GM18517 (cell line): ENCODE data around the gene SVEP1.
"Not testable (repeated sequence)": the region's sequence is repeated elsewhere in the genome, so short reads cannot be mapped to it uniquely, and the experiment has no call there.

Experiments
- ATAC-seq: cut with Tn5 transposase; IDR thresholded peaks from one replicate; pipeline ENCODE4 v1.9.1; 2021; ENCODE audit warnings: mild to moderate bottlenecking, moderate library complexity; ENCODE audit not compliant: unreplicated experiment

SVEP1 gene

DNA sequence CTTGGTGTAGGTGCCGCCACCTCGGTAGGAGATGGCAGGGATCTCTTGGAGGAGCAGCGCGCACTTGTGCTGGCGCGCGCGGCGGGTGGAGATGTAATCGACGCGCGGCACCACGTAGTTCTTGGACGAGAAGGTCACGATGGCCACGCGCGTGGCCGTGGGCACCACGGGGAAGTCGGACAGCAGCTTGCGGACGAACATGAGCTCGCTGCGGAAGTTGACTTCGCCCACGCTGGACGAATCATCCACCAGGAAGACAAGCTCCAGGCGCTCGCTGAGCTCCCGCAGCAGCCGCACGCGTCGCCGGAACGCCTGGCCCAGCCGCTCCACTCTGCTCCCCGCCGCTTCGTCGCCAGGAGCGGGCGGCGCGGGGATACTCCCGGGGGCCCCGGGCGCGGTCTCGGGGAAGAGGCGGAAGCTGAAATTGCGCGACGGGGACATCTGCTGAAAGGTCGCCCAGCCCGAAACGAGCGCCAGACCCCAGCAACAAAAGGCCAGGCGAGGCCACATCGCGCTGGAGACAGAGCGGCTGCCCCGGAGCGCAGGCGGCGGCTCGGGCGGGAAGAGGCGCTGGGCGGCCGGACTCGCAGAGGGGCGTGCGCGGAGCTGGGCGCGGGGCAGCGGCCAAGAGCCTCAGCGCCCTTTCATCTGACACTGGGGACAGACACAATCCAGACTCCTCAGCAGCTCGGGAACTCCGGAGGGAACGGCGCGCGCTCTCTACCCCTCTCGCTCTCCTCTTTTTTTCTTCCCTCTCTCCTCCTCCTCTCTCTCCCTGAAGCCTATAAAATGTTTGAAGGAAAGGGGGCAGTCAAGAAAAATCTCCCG, at the start of gene SVEP1:
TSS of gene SVEP1 (minus strand) at position 708 of the 828 bp plus-strand sequence. CDS start at position 510, 198 bp downstream.
- ATAC-seq = no peak

DNA sequence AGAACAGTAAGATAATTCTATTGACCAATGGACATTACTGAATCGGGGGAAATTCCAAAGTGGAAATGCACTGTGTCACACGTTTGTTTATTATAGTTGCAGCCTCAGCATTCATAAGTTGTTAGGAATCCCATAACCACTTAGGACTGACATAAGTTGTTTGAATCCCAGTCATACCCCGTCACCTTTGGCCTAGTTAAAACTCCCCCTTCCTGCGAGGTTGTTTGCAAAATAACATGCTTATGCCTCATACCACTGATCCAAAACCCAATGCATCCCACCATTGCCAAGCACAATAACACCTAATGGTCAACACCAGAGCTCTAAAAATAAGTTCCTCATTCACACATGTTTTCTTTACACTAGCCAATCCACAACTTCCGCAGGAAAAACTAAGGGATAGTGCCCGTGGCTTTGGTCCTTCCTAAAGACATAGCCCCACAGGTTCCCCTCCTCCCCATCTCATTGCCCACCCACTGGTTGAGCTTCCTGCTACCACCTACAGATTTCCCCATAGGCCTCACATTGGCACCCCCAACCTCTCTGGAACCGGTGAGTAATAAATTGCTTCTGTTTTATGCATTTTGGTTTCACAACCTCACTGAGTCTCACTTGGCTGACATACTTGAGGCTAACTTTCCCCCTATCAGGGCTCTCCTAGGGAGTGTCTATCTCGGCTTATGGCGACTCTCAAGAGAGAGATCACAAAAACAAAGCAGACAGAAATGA, 46.7 kb upstream of the SVEP1 start:
- peak; percentile 95 for ATAC-seq

DNA sequence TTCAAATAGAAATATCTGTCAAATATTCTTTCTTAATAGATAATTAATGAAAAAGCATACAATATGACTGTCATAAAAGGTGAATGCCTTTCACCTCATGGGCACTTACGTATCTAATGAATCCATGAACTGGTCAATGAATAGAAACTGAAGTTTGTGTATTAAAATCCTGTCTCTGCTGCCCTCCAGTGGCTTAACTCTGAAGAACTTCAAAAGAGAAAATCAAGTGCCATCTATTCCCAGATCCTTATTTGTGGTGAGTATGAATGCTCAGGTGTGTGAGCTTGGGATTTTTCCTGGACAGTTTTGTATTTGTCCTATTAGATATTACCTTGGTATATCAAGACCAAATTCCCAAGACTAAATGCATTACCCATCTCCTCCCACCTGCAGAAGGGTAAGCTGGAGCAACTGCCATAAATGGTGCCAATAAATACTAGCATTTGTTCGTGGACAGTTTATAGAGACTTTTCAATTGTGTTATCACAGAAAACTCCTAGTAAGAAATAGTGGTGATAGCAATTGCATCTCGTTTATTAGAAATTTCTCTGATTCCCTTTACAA, 44.0 kb upstream of the SVEP1 start:
- no peak for ATAC-seq

DNA sequence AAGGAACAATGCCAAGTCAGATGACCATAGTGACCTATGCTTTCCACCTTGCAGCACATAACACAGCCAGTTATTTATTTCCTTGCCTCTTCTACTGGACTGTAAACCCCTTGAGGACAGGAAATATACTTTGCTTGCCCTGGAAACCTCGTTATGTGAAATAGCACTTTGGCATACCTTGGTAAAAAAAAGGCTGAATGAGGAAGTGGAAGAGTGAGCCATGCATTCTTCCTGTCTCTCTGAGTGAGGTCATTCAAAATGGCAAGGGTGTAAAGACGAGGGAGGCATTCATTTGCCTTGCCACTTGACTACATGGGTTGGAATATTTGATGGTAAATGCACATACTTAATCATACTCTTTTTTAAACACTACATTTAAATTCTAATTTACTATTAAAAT, 42.8 kb upstream of the SVEP1 start:
- no peak for ATAC-seq

DNA sequence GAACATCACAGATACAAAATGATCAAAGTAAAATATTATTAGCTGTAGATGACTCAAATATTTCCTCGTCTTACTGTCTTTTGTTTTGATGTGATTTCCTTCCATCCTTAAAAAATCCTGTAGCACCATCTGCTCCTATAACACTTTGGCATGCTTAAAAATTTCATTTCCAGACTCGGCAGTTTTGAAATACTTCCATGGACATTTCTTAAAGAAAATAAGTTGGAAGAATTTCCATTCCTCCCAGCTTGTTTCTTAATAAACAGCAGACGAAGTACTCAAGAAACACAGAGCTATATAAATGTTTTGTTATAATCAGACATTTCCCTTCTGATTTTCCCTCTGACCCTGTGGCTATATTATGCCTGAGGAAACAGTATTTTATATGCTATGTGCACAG, 41.2 kb upstream of the SVEP1 start:
- no peak for ATAC-seq

DNA sequence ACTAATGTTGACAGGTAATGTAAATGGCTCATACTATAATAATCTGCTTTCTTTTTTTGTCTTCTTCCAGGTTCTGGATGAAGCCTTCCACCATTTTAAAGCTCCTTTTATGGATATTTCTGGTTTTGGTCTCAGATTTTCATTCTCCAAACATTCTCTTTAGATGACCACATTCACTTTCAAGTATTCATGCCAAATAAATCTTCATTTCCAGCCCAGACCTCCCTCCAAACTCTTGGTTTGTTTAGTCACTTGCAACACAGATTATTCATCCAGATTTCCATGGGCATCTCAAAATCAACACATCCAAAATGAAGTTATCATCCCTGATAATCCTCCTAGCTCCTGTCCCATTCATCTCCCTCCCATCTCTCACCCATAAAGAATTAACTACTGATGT, 40.3 kb upstream of the SVEP1 start:
- no peak for ATAC-seq

DNA sequence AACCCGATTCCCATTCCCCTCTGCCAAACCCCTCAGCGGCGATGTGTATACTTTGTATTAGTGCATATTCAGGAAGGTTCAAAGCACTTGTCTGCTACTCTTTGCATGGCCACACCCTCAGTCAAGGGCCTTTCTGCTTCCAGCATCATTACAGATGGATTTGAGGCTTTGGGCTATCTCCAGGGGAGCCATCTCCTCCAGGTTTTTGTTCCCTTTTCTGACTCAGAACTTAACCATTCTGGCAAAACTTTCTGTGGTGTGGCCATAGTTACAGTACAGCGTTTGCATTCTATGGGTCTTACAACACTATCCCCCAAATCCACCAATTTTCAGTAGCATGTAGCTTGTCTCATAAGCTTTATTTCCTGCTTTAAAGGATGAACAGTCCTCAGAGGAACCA, 36.0 kb upstream of the SVEP1 start:
- ATAC-seq = no peak

DNA sequence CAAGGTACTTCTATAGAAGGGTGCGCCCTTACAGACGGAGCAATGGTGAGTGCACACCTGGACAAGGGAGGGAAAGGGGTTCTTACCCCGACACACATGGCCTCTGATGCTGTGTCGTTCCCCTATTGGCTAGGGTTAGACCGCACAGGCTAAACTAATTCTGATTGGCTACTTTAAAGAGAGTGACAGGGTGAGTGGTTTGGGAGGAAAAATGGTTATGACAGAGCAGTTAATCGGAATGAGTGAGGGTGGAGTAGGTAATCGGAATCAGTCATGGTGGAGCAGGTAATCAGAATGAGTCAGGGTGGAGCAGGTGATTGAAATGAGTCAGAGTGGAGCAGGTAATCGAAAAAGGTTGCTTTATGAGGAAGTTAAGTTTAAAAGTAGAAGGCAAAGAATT, 35.0 kb upstream of the SVEP1 start:
- ATAC-seq = not testable (repeated sequence)

DNA sequence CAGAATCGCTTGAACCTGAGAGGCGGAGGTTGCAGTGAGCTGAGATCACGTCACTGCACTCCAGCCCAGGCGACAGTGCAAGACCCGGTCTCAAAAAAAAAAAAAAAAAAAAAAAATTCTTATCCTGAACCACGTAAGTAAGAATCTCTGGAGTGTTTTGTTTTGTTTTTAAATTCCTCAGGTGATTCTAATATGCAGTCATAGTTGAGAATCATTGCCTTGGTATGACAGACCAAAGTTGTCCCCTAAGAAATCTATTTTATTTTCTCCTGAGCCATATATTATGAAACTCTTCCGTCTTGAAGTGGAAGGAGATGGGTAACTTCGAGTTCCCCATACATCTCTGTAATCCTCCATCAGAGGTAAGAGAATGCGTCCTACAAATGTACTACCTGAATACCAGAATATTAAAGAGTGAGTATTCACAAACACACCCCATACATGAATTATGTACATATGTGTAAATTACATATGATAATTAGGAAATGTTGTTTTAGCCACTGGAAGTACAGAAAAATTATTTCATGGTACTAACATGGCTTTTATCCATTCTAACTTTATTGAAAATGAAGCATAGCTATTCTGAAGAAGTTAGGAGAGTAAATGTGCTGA, 26.7 kb upstream of the SVEP1 start:
- no peak for ATAC-seq

DNA sequence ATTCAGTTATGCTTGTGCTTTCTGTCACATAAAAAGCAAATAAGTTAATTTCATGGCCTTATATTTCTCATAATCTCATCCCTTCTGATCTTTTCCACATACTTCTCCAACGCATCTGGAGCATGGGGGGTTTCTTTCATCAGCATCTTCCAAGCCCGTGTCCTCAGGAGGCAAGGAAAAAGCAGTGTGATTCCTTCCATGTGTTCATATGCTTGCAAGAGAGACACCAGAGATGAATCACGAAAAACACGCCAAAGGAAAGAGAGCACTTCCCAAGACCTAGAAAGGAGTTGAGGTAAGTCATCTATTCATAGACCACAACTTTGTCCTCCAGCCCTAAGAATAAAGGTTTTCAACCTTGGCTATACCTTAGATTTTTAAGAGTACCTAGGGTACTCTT, 26.0 kb upstream of the SVEP1 start:
- ATAC-seq = no peak

DNA sequence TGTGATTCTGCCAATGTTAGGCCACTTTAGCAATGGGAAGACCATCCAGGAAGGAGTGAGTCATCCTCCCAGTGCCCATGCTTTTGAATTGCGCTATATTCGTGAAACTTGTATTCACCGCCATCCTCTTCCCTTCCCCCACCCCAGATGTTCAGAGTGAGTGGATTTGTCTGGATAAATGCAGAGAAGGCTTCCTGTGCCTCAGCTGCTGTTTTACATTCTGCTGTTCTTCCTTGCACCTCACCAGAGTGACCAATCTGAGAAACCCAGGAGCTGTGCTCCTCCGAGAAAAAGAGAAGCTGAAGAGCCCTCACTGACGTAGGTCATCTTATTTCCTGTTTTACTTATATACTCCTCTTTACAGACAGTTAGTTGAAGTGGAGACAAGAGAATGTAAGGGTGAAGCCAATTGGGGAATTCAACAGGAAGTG, 24.6 kb upstream of the SVEP1 start:
- no peak for ATAC-seq

DNA sequence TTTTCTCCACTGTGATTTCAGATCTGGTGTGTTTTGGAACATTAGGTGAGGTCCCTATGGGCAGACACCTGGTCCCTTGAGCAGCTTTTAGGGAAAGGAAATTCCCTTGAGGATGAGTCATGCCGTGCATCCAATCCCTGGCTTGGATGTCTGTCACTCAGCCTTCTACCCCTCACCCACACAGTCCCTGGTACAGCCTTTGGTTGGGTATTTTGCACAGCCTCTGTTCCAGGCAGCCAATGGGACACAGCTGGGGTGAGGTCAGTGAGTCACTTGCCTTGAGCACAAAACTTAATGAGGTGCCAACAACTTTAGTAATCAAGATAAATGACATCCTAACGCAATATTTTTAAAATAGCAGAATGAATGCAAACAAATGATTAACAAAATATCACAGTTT, 22.7 kb upstream of the SVEP1 start:
- no peak for ATAC-seq

DNA sequence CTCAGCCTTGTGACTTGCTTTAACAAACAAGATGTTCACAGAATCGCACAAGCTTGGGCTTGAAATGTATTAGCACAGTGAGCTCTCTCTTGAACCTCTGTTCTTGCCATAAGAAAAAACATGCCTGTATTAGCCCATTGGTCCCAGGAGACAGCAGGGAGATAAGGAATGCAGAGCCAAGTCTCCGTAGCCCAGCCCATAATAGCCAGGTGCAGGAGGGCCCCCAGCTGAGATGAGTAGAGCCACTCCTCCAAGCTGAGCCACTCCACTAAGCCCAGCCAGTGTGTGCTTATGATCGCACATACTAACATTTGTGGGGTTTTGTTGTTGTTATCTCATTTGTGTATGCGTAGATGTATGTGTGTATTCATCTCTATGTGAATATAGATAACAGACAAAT, 21.6 kb upstream of the SVEP1 start:
- ATAC-seq = no peak

DNA sequence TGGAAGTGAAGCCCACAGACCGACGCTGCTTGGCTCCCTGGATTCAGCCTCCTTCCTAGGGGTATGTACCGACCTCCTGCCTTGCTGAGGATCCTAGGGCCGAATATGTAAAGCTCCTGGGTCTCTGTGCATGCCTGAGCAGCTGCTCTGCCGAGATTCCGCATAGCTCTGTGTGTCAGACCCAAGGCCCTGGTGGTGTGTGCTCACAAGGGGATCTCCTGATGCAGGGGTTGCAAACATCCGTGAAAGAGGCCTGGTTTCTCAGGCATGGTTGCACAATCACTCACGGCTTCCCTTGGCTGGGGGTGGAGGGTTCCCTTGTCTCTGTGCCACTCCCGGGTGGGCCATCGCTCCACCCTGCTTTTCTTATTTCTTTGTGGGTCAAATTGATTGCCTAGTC, 19.9 kb upstream of the SVEP1 start:
- no peak for ATAC-seq

DNA sequence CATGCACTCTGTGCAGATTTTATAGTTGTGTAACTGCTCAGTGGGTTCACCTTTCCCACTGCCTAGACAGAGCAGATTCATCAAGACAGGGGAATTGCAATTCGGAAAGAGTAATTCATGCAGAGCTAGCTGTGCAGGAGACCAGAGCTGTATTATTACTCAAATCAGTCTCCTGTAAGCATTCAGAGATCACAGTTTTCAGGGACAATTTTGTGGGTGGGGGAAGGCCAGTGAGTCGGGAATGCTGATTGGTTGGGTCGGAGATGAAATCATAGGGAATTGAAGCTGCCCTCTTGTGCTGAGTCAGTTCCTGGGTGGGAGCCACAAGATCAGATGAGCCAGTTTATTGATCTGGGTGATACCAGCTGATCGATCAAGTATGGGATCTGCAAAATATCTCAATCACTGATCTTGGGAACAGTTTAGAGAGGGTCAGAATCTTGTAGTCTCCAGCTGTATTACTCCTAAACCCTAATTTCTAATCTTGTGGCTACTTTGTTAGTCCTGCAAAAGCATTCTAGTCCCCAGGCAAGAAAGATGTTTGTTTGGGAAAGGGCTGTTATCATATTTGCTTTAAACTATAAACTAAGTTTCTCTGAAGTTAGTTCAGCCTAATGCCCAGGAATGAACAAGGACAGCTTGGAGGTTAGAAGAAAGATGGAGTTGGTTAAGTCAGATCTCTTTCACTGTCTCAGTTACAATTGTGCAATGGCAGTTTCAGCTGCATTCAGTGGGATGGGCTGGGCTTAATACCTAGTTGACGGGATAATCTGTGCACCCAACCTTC, 12.7 kb upstream of the SVEP1 start:
- ATAC-seq = no peak

DNA sequence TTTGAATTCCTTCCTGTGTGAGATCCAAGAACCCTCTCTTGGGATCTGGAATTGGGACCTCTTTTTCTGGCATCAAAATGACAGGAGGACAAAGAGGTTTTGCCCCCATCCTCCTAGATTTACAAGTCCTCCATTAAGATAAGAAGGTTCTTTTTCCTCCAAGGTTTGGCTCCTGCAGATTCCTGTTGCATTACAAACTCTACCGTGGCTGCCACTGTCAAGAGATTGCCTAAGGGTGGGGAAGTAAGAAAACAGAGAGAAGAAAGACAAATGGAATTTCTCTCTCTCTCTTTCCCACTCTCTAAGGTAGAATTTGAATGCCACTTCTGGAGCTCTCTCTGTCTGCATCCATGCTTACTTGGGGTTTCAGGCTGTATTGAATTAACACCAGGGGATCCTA, 12.0 kb upstream of the SVEP1 start:
- ATAC-seq = no peak

DNA sequence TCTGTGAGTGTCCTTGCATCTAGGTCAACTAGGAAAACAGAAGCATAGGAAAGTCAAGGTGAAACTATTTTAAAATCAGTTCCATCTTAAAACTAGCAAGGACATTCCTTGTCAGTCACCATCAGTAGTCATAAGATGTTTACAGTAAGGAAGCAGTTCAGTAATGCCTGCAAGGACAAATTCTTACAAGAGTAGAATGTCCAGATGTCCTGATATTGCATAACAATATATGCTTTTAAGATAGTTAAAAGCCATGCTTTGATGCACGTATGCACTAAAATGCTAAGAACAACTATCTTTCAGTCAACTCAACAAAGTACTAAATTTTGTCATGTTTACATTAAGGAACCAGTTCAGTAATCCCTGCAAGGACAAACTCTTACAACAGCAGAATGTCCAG, 11.3 kb upstream of the SVEP1 start:
- no peak for ATAC-seq

DNA sequence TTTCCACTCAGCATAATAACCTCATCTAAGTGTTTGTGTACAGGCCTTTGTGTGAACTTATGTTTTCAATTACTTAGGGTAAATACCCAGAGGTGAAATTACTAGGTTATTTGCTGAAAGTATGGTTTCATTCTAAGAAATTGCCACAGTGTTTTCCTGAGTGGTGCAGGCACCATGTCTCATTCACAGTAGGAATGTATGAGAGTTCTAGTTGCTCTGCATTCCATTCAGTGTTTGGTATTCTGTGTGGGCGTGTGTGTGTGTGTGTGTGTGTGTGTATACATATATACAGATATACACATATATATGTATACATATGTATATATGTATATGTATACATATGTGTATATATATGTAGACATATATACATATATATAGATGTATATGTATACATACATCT, 8.8 kb upstream of the SVEP1 start:
- ATAC-seq = no peak

DNA sequence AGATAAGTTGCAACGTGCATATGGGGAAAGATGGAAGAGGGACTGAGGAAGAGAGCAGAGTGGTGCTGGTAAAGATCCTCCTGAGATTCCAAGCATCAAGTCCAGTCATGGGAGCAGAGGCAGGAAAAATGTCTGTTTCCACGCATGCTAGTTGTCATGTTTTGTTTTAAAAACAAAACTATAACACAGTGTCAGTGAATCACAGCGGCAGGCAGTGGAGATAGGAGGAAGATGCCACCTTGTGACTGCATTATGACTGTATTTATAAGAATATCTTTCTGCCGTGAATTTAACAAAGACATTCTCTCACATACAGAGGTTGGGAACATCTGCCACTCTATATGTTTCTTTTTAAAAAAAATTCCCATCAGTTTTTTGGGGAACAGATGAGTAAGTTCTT, 3.7 kb upstream of the SVEP1 start:
- no peak for ATAC-seq

DNA sequence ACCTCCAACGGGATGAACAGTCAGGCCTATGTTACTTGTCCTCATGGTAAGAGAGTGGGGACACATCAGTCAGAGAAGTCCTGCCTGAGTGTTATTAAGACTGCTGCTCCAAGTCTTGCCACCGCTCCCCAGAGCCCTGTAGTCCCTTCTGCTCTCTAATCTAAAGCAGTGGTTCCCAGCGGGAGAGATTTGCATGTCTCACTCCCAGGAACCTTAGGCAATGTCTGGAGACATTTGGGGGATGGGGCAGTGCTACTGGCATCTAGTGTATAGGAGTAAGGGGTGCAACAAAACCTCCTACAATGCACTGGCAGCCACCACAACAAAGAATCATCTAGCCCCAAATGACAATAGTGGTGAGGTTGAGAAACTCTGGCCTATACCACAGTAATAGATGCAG, 2.6 kb upstream of the SVEP1 start:
- no peak for ATAC-seq

DNA sequence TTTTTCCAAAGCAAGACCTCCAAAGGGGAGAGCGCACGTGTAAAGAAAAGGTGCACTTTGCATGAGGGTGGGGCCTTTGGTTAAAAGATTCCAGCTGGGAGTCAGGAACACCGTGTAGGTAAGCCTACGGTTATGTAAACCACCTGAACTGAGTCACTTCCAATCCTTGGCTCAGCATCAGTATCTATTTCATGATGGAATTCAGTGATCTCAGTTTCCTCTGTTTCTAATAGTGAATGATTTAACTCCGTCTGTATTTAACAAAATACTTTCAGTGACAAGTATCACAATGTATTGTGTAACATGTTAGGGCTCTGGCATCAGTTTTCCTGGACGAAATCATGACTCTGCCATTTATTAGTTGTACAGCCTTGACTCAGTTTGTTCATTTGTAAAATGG, 1.3 kb upstream of the SVEP1 start:
- ATAC-seq = no peak
